ENCODE results near the gene GSE1. TPM values are rescaled to one million over a fixed set of nuclear protein-coding genes. Genes with fewer than 3 reads are reported as not detected.

Gene GSE1
- total RNA-seq, 1 donor from 2014 or later, result 120 TPM

- Histone ChIP-seq H3K4me1 (peaks cover 9 to 12% of the 10 kb centered on the region in 2 donors), H3K9me3 (no peaks in the 10 kb centered on the region), H3K27me3 (no peaks in the 10 kb centered on the region), H3K4me3 (no peak overlapping the region), H3K27ac (peak overlapping the region in 1 of 2 donors; percentile 27), H3K36me3 (no peaks in the 10 kb centered on the region)
- no peak for DNase-seq (ENCODE audit: low spot score in 2 of 2)
- TF ChIP-seq CTCF (IDR thresholded peaks at IDR 0.05), result no peak
- intact Hi-C loops (cut with DNase I), result loop anchor here (5.0 kb wide), 1 partner anchor 57 kb away; no protein-coding TSS in a partner anchor
Observed at GRCh38 chr16:85569615-85570212, 43.4 kb upstream of the GSE1 start.

GRCh38 chr16:85570213-85570734 is 42.8 kb upstream of the GSE1 start:
- Histone ChIP-seq H3K4me3 (no peak overlapping the region), H3K4me1 (peaks cover 13 to 18% of the 10 kb centered on the region in 2 donors)

GRCh38 chr16:85570735-85571562 is 42.2 kb upstream of the GSE1 start:
- Histone ChIP-seq H3K4me3 (no peak overlapping the region), H3K4me1 (peaks cover 13 to 20% of the 10 kb centered on the region in 2 donors), H3K9me3 (no peaks in the 10 kb centered on the region), H3K27me3 (no peaks in the 10 kb centered on the region), H3K36me3 (no peaks in the 10 kb centered on the region), H3K27ac (no peak overlapping the region)
- no peak for DNase-seq (ENCODE audit: low spot score in 2 of 2)
- intact Hi-C loops (cut with DNase I), result loop anchor here (5.0 kb wide), 1 partner anchor 59 kb away; no protein-coding TSS in a partner anchor
- no peak for TF ChIP-seq CTCF (IDR thresholded peaks at IDR 0.05)

More at GRCh38 chr16:85570213-85570734, 42.8 kb upstream of the GSE1 start:
- intact Hi-C loops (cut with DNase I), result loop anchor here (5.0 kb wide), 1 partner anchor 58 kb away; no protein-coding TSS in a partner anchor
- Histone ChIP-seq H3K27ac (peak overlapping the region in 1 of 2 donors; percentile 27), H3K9me3 (no peaks in the 10 kb centered on the region), H3K27me3 (no peaks in the 10 kb centered on the region), H3K36me3 (no peaks in the 10 kb centered on the region)
- DNase-seq (ENCODE audit: low spot score in 2 of 2), result no peak
- no peak for TF ChIP-seq CTCF (IDR thresholded peaks at IDR 0.05)

DNA sequence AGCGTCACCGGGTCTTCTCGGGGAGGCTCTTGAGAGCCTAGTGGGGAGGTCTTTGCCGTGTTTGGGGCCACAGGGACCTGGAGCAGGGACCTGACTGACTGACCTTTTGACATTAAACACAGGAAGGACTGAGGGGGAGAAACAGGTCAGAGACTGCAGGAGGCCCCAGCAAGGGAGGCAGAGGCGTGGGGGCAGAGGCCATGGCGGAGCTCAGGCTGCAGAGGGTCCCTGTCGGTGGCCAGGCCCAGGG is 41.6 kb upstream of the GSE1 start:
- Histone ChIP-seq H3K27me3 (no peaks in the 10 kb centered on the region), H3K9me3 (no peaks in the 10 kb centered on the region), H3K27ac (no peak overlapping the region), H3K36me3 (no peaks in the 10 kb centered on the region), H3K4me3 (no peak overlapping the region), H3K4me1 (peaks cover 13 to 20% of the 10 kb centered on the region in 2 donors)
- no peak for DNase-seq (ENCODE audit: low spot score in 2 of 2)
- intact Hi-C loops (cut with DNase I), result loop anchor here (5.0 kb wide), 1 partner anchor 59 kb away; no protein-coding TSS in a partner anchor
- TF ChIP-seq CTCF (IDR thresholded peaks at IDR 0.05), result no peak

- Histone ChIP-seq H3K9me3 (no peaks in the 10 kb centered on the region), H3K27ac (peak overlapping the region in 1 of 2 donors; percentile 26), H3K27me3 (no peaks in the 10 kb centered on the region), H3K4me1 (peaks cover 13 to 20% of the 10 kb centered on the region in 2 donors), H3K4me3 (no peak overlapping the region), H3K36me3 (no peaks in the 10 kb centered on the region)
- DNase-seq (ENCODE audit: low spot score in 2 of 2), result no peak
- intact Hi-C loops (cut with DNase I), result loop anchor here (5.0 kb wide), 1 partner anchor 60 kb away; no protein-coding TSS in a partner anchor
- no peak for TF ChIP-seq CTCF (IDR thresholded peaks at IDR 0.05)
Observed at GRCh38 chr16:85571813-85572619, 41.1 kb upstream of the GSE1 start.

Data from ascending aorta (tissue), 2 donors.